GM23338 (cell line): Measurements from ENCODE around the gene GOLGA2. TPM values are rescaled to one million over a fixed set of nuclear protein-coding genes. Genes with fewer than 3 reads are reported as not detected.

ENCODE experiments used
- ATAC-seq: fragments of 200-7000 bp; cut with Tn5 transposase; 3 replicates; pipeline ENCODE4 v1.9.1; 2020
- DNase-seq: peaks from one replicate; pipeline ENCODE4 v3.0.0-alpha.2; 2015; ENCODE audit warnings: low spot score
- H2AFZ ChIP-seq: fragments of 200-600 bp; sonication (generic); 2 replicates; pipeline ENCODE4 v1.8.0; 2016; ENCODE audit warnings: antibody characterized with exemption, mild to moderate bottlenecking, moderate library complexity
- H3F3A ChIP-seq: fragments of 200-600 bp; sonication (generic); replicated peaks from 2 replicates; pipeline ENCODE4 v1.8.0; 2017; ENCODE audit warnings: antibody characterized with exemption, mixed run types, low read depth
- H3K27ac ChIP-seq: fragments of 200-600 bp; sonication (generic); 2 replicates; pipeline ENCODE4 v1.6.1; 2016; ENCODE audit warnings: low read depth
- H3K27me3 ChIP-seq: fragments of 200-600 bp; sonication (generic); 2 replicates; pipeline ENCODE4 v1.8.0; 2016; ENCODE audit warnings: mild to moderate bottlenecking, mixed run types, moderate library complexity; ENCODE audit not compliant: insufficient read depth
- H3K36me3 ChIP-seq: fragments of 200-600 bp; sonication (generic); 2 replicates; pipeline ENCODE4 v1.8.0; 2016; ENCODE audit warnings: mild to moderate bottlenecking; ENCODE audit not compliant: insufficient read depth
- H3K4me1 ChIP-seq: fragments of 200-600 bp; sonication (generic); 2 replicates; pipeline ENCODE4 v1.8.0; 2016; ENCODE audit warnings: mild to moderate bottlenecking, moderate library complexity; ENCODE audit not compliant: insufficient read depth
- H3K4me2 ChIP-seq: fragments of 200-600 bp; sonication (generic); 2 replicates; pipeline ENCODE4 v1.7.1; 2017; ENCODE audit warnings: mixed run types
- H3K4me3 ChIP-seq: fragments of 200-600 bp; sonication (generic); 2 replicates; pipeline ENCODE4 v1.6.1; 2016; ENCODE audit warnings: mixed run types
- H3K79me2 ChIP-seq: fragments of 200-600 bp; sonication (generic); replicated peaks from 2 replicates; pipeline ENCODE4 v1.8.0; 2017; ENCODE audit warnings: mild to moderate bottlenecking; ENCODE audit not compliant: insufficient read depth
- H3K9me2 ChIP-seq: fragments of 200-600 bp; sonication (generic); 2 replicates; pipeline ENCODE4 v1.8.0; 2017; ENCODE audit not compliant: insufficient read depth
- H4K20me1 ChIP-seq: fragments of 200-600 bp; sonication (generic); replicated peaks from 2 replicates; pipeline ENCODE4 v1.8.0; 2017; ENCODE audit warnings: mild to moderate bottlenecking; ENCODE audit not compliant: insufficient read depth
- H3K27ac Mint-ChIP-seq: 2 replicates; pipeline ENCODE4 v1.8.0; 2020; ENCODE audit warnings: inconsistent platforms, mild to moderate bottlenecking, moderate library complexity, mixed read lengths
- H3K27me3 Mint-ChIP-seq: 3 replicates; pipeline ENCODE4 v1.8.0; 2022; ENCODE audit warnings: low read depth, mild to moderate bottlenecking, moderate library complexity, mixed read lengths, inconsistent platforms; ENCODE audit not compliant: insufficient read depth, poor library complexity
- H3K36me3 Mint-ChIP-seq: 3 replicates; pipeline ENCODE4 v1.8.0; 2021; ENCODE audit warnings: low read depth, mild to moderate bottlenecking, inconsistent platforms, moderate library complexity, mixed read lengths
- H3K4me1 Mint-ChIP-seq: 3 replicates; pipeline ENCODE4 v1.8.0; 2020; ENCODE audit warnings: mild to moderate bottlenecking, inconsistent platforms, mixed read lengths
- H3K4me3 Mint-ChIP-seq: 3 replicates; pipeline ENCODE4 v1.8.0; 2021; ENCODE audit warnings: moderate library complexity, mild to moderate bottlenecking, inconsistent platforms, mixed read lengths
- H3K9me3 Mint-ChIP-seq: 3 replicates; pipeline ENCODE4 v1.8.0; 2020; ENCODE audit warnings: moderate library complexity, mild to moderate bottlenecking, inconsistent platforms, mixed read lengths
- CREB1 ChIP-seq: fragments of 250-450 bp; sonication (Bioruptor Pico); IDR thresholded peaks from 2 replicates; pipeline ENCODE4 v1.5.0; 2020; ENCODE audit warnings: low read depth, mild to moderate bottlenecking, moderate library complexity
- CTCF ChIP-seq, 2 experiments: fragments of 200-600 bp in 1 of 2; sonication (generic) in 1 of 2; conservative IDR thresholded peaks; 2 replicates each; pipeline versions ENCODE4 v1.5.1 to v1.6.1; 2016 to 2017; ENCODE audit warnings: antibody characterized with exemption in 2 of 2, low read depth in 2 of 2, mild to moderate bottlenecking in 2 of 2, moderate library complexity in 1 of 2
- ETS1 ChIP-seq: IDR thresholded peaks from 2 replicates; pipeline ENCODE4 v1.6.1; 2016; ENCODE audit warnings: antibody characterized with exemption
- EZH2 ChIP-seq: fragments of 200-600 bp; sonication (generic); IDR thresholded peaks from one replicate; pipeline ENCODE4 v1.8.0; 2017; ENCODE audit warnings: antibody characterized with exemption, mild to moderate bottlenecking, low read depth; ENCODE audit not compliant: unreplicated experiment
- EZH2phosphoT487 ChIP-seq: fragments of 200-600 bp; sonication (generic); IDR thresholded peaks from one replicate; pipeline ENCODE4 v1.8.1; 2018; ENCODE audit warnings: antibody characterized with exemption; ENCODE audit not compliant: unreplicated experiment
- POLR2AphosphoS5 ChIP-seq: IDR thresholded peaks from 2 replicates; pipeline ENCODE4 v1.6.1; 2016; ENCODE audit warnings: antibody characterized with exemption, low read depth
- STAT1 ChIP-seq: IDR thresholded peaks from one replicate; pipeline ENCODE4 v1.6.1; 2016; ENCODE audit warnings: antibody characterized with exemption; ENCODE audit not compliant: unreplicated experiment
- ZNF114 ChIP-seq: fragments of 250-450 bp; sonication (Bioruptor Pico); IDR thresholded peaks from 2 replicates; pipeline ENCODE4 v1.5.0; 2020; ENCODE audit warnings: mild to moderate bottlenecking, moderate library complexity
- ZNF331 ChIP-seq: fragments of 250-450 bp; sonication (Bioruptor Pico); IDR thresholded peaks from 2 replicates; pipeline ENCODE4 v1.5.0; 2020; ENCODE audit warnings: low read depth, mild to moderate bottlenecking, moderate library complexity
- polyA plus RNA-seq: library from polyadenylated mRNA; unstranded; fragments of >200 nt; fragmentation: Nextera tagmentation; extraction: Ambion mirVana; gene quantifications from 2 replicates; pipeline ENCODE4 v1.2.1, GENCODE V29; 2016
- total RNA-seq: library from RNA; depleted of rRNA; stranded (reverse); fragments of >200 nt; shearing (Covaris generic); gene quantifications from 2 replicates; pipeline ENCODE4 v1.2.3, GENCODE V29; 2014

GOLGA2 gene
- total and polyA plus RNA-seq, 2 experiments from 2014 or later = 32.6 to 48.4 TPM

GRCh38 chr9:128314697-128315096 is 38.9 kb upstream of the GOLGA2 start:
- no peaks in the 10 kb centered on the region for H3K27me3 ChIP-seq
- no peaks in the 10 kb centered on the region for H3K79me2 ChIP-seq
- H3K27me3 Mint-ChIP-seq = peaks cover 6% of the 10 kb centered on the region
- no peak for TF ChIP-seq ZNF114
- no peak for TF ChIP-seq ETS1
- no peak overlapping the region for H3K27ac ChIP-seq
- no peak overlapping the region for H3K4me3 Mint-ChIP-seq
- H3K4me1 Mint-ChIP-seq = no peaks in the 10 kb centered on the region; the same call in 2 of the 3 replicates
- H4K20me1 ChIP-seq = no peaks in the 10 kb centered on the region; the same call in 1 of the 2 replicates
- no peaks in the 10 kb centered on the region for H3F3A ChIP-seq
- ATAC-seq = no peak
- no peaks in the 10 kb centered on the region for H3K9me3 Mint-ChIP-seq
- no peaks in the 10 kb centered on the region for H3K4me1 ChIP-seq
- H3K4me2 ChIP-seq = no peak overlapping the region
- H3K36me3 ChIP-seq = peaks cover 8% of the 10 kb centered on the region
- H3K9me2 ChIP-seq = no peaks in the 10 kb centered on the region
- no peak for DNase-seq
- no peak overlapping the region for H3K4me3 ChIP-seq
- no peak overlapping the region for H2AFZ ChIP-seq
- no peak overlapping the region for H3K27ac Mint-ChIP-seq
- H3K36me3 Mint-ChIP-seq = peaks cover 58% of the 10 kb centered on the region

DNA sequence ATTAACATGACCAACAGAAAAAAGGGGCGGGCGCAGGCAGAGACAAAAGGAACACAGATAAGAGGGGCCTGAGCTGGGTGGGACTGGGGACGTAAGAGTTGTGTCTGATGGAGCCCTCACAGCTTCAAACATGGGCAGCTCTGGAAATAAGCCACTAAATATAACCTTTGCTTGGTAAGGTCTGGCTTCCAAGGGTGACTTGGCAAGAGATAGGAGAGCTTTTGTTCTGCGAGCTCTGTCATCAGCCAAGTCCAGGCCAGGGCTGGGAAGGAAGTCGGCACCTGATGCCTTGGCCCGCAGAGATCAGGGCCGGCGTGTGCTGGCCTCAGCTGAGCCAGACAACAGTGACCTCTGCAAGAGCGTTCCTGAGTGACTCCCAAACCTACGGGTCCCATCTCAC is 34.7 kb upstream of the GOLGA2 start:
- Histone ChIP-seq H3K4me1 (no peaks in the 10 kb centered on the region), H3K4me3 (no peak overlapping the region), H3K4me2 (no peak overlapping the region), H3K27me3 (no peaks in the 10 kb centered on the region), H3K79me2 (no peaks in the 10 kb centered on the region), H3K9me2 (no peaks in the 10 kb centered on the region), H3K36me3 (peaks cover 13% of the 10 kb centered on the region; the same call in 1 of the 2 replicates), H3F3A (no peaks in the 10 kb centered on the region), H4K20me1 (no peaks in the 10 kb centered on the region; the same call in 1 of the 2 replicates), H2AFZ (no peak overlapping the region), H3K27ac (no peak overlapping the region)
- Mint-ChIP-seq H3K9me3 (no peaks in the 10 kb centered on the region), H3K36me3 (peaks cover 53% of the 10 kb centered on the region), H3K27ac (no peak overlapping the region), H3K4me1 (no peaks in the 10 kb centered on the region; the same call in 2 of the 3 replicates), H3K4me3 (no peak overlapping the region), H3K27me3 (peaks cover 8% of the 10 kb centered on the region)
- DNase-seq = no peak
- ATAC-seq = no peak
- TF ChIP-seq STAT1 (no peak), EZH2 (no peak), ZNF331 (CRISPR knock-in tag) (no peak), CREB1 (CRISPR knock-in tag) (no peak), ETS1 (no peak), POLR2AphosphoS5 (no peak), CTCF (conservative IDR thresholded peaks at IDR 0.05; ENCODE audit: low read depth in 2 of 2) (no peak), ZNF114 (no peak), EZH2phosphoT487 (no peak)
